Thyroid gland (tissue), 4 donors: ENCODE data around the gene ABCA13. TPM values are rescaled to one million over a fixed set of nuclear protein-coding genes. Genes with fewer than 3 reads are reported as not detected.
A peak's percentile ranks its signal among the peaks of the same experiment; 100 is the strongest.

Experiments
- DNase-seq, 2 donors: peaks; one replicate each; pipeline ENCODE4 v3.0.0-alpha.2; 2019
- H3K27ac ChIP-seq, 3 donors: fragments of 200-600 bp; sonication (generic); 1 replicate in 2 of 3; 2 replicates in 1 of 3; pipeline ENCODE4 v1.5.1; 2016 to 2019; ENCODE audit warnings: mild to moderate bottlenecking in 1 of 3, moderate library complexity in 1 of 3
- H3K27me3 ChIP-seq: fragments of 200-600 bp; sonication (generic); one replicate; pipeline ENCODE4 v1.5.1; 2019
- H3K36me3 ChIP-seq, 2 donors: fragments of 200-600 bp; sonication (generic); one replicate each; pipeline ENCODE4 v1.5.1; 2016 to 2019
- H3K4me1 ChIP-seq, 2 donors: fragments of 200-600 bp; sonication (generic); one replicate each; pipeline ENCODE4 v1.5.1; 2017 to 2019
- H3K4me3 ChIP-seq, 3 donors: fragments of 200-600 bp; sonication (generic); replicated peaks in 1 of 3; 1 replicate in 2 of 3; 2 replicates in 1 of 3; pipeline ENCODE4 v1.5.1; 2016; ENCODE audit warnings: mild to moderate bottlenecking in 1 of 3
- H3K9me3 ChIP-seq: fragments of 200-600 bp; sonication (generic); one replicate; pipeline ENCODE4 v1.5.1; 2017
- CTCF ChIP-seq, 6 experiments: fragments of 200-600 bp in 3 of 6; fragments of 450-650 bp in 3 of 6; sonication (generic) in 3 of 6; IDR thresholded peaks; one replicate each; pipeline ENCODE4 v1.5.1; 2016 to 2019; ENCODE audit warnings: antibody characterized with exemption in 6 of 6, mild to moderate bottlenecking in 2 of 6, inconsistent platforms in 1 of 6, moderate library complexity in 1 of 6
- POLR2A ChIP-seq, 2 donors: fragments of 450-650 bp; IDR thresholded peaks; one replicate each; pipeline ENCODE4 v1.6.1; 2017; ENCODE audit warnings: antibody characterized with exemption in 2 of 2, mild to moderate bottlenecking in 2 of 2, moderate library complexity in 1 of 2
- WGBS, 2 donors: methylation state at CpG; one replicate each; pipeline ENCODE4 v1.1.5; 2017; 5-methylcytosine and 5-hydroxymethylcytosine counted together
- intact Hi-C: fragments of 100-400 bp; cut with DNase I; formaldehyde crosslinking; loops from one replicate; pipeline ENCODE4 v1.15.1; 2023
- total RNA-seq, 4 donors: library from RNA; depleted of rRNA; stranded (reverse); fragments of >200 nt; gene quantifications; one replicate each; pipeline ENCODE4 v1.2.3, GENCODE V29; 2016

Gene ABCA13
- total RNA-seq, 4 donors from 2014 or later, result 7.6 to 13.3 (median 11.7) TPM

- no peak for TF ChIP-seq POLR2A (IDR thresholded peaks at IDR 0.05)
- TF ChIP-seq CTCF (IDR thresholded peaks at IDR 0.05), result no peak
- no peak overlapping the region for H3K27ac ChIP-seq
- no peaks in the 10 kb centered on the region for H3K27me3 ChIP-seq
- DNase-seq, result no peak
- no peaks in the 10 kb centered on the region for H3K9me3 ChIP-seq
- peaks cover 0 to 5% of the 10 kb centered on the region in 2 donors for H3K4me1 ChIP-seq
- intact Hi-C loops, result no loop called here
- H3K4me3 ChIP-seq, result no peak overlapping the region
- H3K36me3 ChIP-seq, result no peaks in the 10 kb centered on the region
- WGBS, 2 donors, result 95% methylated on average over 1 of the region's 1 CpG
Observed at GRCh38 chr7:48161407-48162125, 9.7 kb upstream of the ABCA13 start.

- TF ChIP-seq POLR2A (IDR thresholded peaks at IDR 0.05), result no peak
- TF ChIP-seq CTCF (IDR thresholded peaks at IDR 0.05), result no peak
- intact Hi-C loops, result no loop called here
- WGBS, 2 donors, result 77 to 91% methylated on average over 2 of the region's 2 CpGs
Observed at GRCh38 chr7:48165157-48165556, 6.1 kb upstream of the ABCA13 start.

GRCh38 chr7:48168159-48168558, 3.1 kb upstream of the ABCA13 start:
- Histone ChIP-seq H3K4me3 (no peak overlapping the region), H3K36me3 (no peaks in the 10 kb centered on the region), H3K27ac (no peak overlapping the region), H3K27me3 (no peaks in the 10 kb centered on the region), H3K9me3 (no peaks in the 10 kb centered on the region), H3K4me1 (no peaks in the 10 kb centered on the region)
- 75 to 91% methylated on average over 2 of the region's 2 CpGs for WGBS, 2 donors
- TF ChIP-seq CTCF (IDR thresholded peaks at IDR 0.05) (peak in 2 of 6 experiments; percentile 27 to 37), POLR2A (IDR thresholded peaks at IDR 0.05) (no peak)
- intact Hi-C loops, result no loop called here
- DNase-seq, result no peak

More at GRCh38 chr7:48165157-48165556, 6.1 kb upstream of the ABCA13 start:
- no peak overlapping the region for H3K27ac ChIP-seq
- no peaks in the 10 kb centered on the region for H3K36me3 ChIP-seq
- H3K4me3 ChIP-seq, result no peak overlapping the region
- DNase-seq, result no peak
- no peaks in the 10 kb centered on the region for H3K9me3 ChIP-seq
- H3K27me3 ChIP-seq, result no peaks in the 10 kb centered on the region
- H3K4me1 ChIP-seq, result no peaks in the 10 kb centered on the region

GRCh38 chr7:48170506-48170905, 752 bp upstream of the ABCA13 start:
- Histone ChIP-seq H3K27me3 (no peaks in the 10 kb centered on the region), H3K36me3 (no peaks in the 10 kb centered on the region), H3K27ac (no peak overlapping the region), H3K4me1 (no peaks in the 10 kb centered on the region), H3K9me3 (no peaks in the 10 kb centered on the region), H3K4me3 (no peak overlapping the region)
- 77 to 78% methylated on average over 3 of the region's 3 CpGs for WGBS, 2 donors
- intact Hi-C loops, result no loop called here
- DNase-seq, result no peak
- TF ChIP-seq CTCF (IDR thresholded peaks at IDR 0.05), result no peak
- TF ChIP-seq POLR2A (IDR thresholded peaks at IDR 0.05), result no peak

DNA sequence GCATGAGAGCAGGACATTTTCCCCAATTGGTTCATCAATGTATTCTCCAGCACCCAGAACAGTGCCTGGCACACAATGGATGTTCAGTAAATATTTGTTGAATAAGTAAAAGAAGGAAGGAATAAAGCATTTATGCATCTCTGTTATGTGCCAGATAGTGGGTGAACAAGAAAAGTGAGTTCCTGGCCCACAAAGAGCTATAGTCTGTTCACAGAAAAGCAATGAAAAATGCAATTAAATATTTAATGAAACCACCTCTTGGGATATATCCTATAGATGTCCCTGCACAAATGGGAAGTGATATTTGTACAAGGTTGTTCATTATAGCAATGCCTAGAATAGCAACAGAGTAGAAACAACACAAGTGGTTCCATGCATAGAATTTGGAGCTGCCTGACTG, 2.1 kb downstream of the ABCA13 start:
- H3K36me3 ChIP-seq, result no peaks in the 10 kb centered on the region
- no peak overlapping the region for H3K27ac ChIP-seq
- no peaks in the 10 kb centered on the region for H3K9me3 ChIP-seq
- TF ChIP-seq CTCF (IDR thresholded peaks at IDR 0.05) (no peak), POLR2A (IDR thresholded peaks at IDR 0.05) (no peak)
- no peak overlapping the region for H3K4me3 ChIP-seq
- intact Hi-C loops, result no loop called here
- no peak for DNase-seq
- no peaks in the 10 kb centered on the region for H3K27me3 ChIP-seq
- H3K4me1 ChIP-seq, result peaks cover 0 to 3% of the 10 kb centered on the region in 2 donors
